Activated CD4-positive, alpha-beta T cell treated with anti-CD3 and anti-CD28 coated beads, Interleukin-2, amount 10 ng/mL, durations not matched to agents 24 days and 14 days (primary cell): ENCODE results near the gene FRMD4A. TPM values are rescaled to one million over a fixed set of nuclear protein-coding genes. Genes with fewer than 3 reads are reported as not detected.

Source experiments
- DNase-seq: peaks from one replicate; pipeline ENCODE4 v3.0.0; 2022
- H3K27ac Mint-ChIP-seq: one replicate; pipeline ENCODE4 v1.8.0; 2022; ENCODE audit warnings: mild to moderate bottlenecking, mixed read lengths
- H3K27me3 Mint-ChIP-seq: one replicate; pipeline ENCODE4 v1.8.0; 2022; ENCODE audit warnings: mixed read lengths
- H3K36me3 Mint-ChIP-seq: one replicate; pipeline ENCODE4 v1.8.0; 2022; ENCODE audit warnings: low read depth, mild to moderate bottlenecking, mixed read lengths
- H3K4me1 Mint-ChIP-seq: one replicate; pipeline ENCODE4 v1.8.0; 2021; ENCODE audit warnings: mixed read lengths
- H3K4me3 Mint-ChIP-seq: one replicate; pipeline ENCODE4 v1.8.0; 2022; ENCODE audit warnings: mild to moderate bottlenecking, moderate library complexity, mixed read lengths
- H3K9me3 Mint-ChIP-seq: one replicate; pipeline ENCODE4 v1.8.0; 2021; ENCODE audit warnings: mixed read lengths
- intact Hi-C: fragments of 100-400 bp; cut with micrococcal nuclease; formaldehyde crosslinking; loops from one replicate; pipeline ENCODE4 v1.15.1; 2023
- total RNA-seq: library from RNA; stranded (reverse); gene quantifications from 2 replicates; pipeline ENCODE4 v1.2.3, GENCODE V29; 2022

Gene FRMD4A
- total RNA-seq, 1 donor from 2014 or later = 0.98 TPM

DNA sequence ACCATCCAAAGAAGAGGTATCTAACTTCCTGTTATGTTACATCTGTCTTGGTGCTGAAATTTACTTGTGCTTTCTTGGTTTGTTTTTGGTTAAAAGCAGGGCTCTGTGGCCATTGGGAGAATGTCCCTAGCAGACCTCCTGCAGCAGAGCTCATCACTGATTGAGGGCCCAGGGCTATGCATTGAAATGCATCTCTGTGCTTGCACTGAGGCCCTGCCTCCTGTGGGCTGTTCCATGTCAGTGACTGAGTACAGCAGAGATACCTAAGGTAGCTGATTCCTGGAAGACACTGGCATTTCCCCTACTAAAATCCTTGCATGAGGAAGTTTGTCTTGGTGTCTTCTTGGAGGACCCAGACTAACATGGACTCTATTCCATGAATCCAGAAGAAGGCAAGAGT lies 213.9 kb downstream of the FRMD4A start:
- intact Hi-C loops = no loop called here
- Mint-ChIP-seq H3K27me3 (no peaks in the 10 kb centered on the region), H3K9me3 (no peaks in the 10 kb centered on the region), H3K36me3 (no peaks in the 10 kb centered on the region), H3K4me3 (no peak overlapping the region), H3K4me1 (no peaks in the 10 kb centered on the region), H3K27ac (no peak overlapping the region)
- DNase-seq = no peak

DNA sequence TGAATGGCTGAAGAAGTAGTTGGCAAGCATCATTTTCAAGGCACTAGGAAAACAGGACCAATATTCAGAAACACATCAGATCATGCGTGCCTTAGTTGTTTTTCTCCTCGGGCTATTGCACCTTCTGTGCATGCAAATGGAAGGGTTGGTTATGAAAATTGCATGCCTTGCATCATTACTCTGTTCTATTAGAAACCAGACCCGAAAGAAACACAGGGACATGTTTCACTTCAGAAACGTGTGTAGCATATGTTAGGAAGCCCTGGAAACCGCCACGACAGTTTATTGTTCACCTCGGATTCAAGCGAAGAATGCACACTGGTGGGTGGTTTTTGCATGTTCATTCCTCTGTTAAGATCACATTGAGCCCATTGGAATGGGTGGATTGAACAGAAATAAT lies 214.7 kb downstream of the FRMD4A start:
- H3K27ac Mint-ChIP-seq = no peak overlapping the region
- H3K9me3 Mint-ChIP-seq = no peaks in the 10 kb centered on the region
- no peak overlapping the region for H3K4me3 Mint-ChIP-seq
- peaks cover 2% of the 10 kb centered on the region for H3K27me3 Mint-ChIP-seq
- DNase-seq = no peak
- no peaks in the 10 kb centered on the region for H3K4me1 Mint-ChIP-seq
- no peaks in the 10 kb centered on the region for H3K36me3 Mint-ChIP-seq
- intact Hi-C loops = no loop called here

DNA sequence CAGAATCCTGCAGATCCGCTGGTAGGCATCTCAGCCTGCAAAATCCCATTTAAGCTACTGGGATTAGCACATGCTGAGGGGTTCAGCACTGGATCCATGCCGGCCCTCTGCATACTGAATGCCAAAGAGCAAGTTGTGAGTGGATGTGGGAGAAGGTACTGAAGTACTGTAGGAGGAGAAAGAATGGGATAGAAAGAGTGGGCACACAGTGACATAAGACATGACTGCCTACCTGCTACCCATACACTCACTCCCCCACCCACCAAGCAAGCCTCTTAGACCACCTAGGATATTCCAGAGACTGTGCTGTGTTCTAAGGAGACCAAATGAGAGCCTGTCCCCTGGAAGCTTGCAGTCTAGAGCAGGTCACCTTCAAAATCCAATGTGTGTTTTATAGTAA lies 215.9 kb downstream of the FRMD4A start:
- Mint-ChIP-seq H3K27ac (no peak overlapping the region), H3K27me3 (peaks cover 2% of the 10 kb centered on the region), H3K4me1 (no peaks in the 10 kb centered on the region), H3K4me3 (no peak overlapping the region), H3K36me3 (no peaks in the 10 kb centered on the region), H3K9me3 (no peaks in the 10 kb centered on the region)
- no peak for DNase-seq
- intact Hi-C loops = no loop called here

DNA sequence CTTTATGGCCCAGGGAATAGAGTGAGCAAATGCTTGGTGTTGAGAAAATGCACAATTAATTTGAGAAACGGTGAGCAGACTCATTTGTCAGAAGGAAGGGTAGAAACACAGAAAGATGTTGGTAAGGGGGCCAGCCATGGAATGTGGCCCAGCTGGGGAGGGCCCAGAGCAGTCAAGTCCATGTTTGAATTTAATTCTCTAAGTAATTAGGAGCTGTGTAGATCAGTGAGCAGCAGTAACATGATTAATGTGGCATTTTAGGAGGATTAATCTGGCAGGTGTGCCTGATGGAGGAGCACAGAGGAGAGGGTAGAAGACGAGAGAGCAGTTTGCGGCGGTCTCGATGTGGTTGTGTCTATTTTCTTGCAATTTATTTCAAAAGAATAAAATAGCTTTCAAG lies 218.7 kb downstream of the FRMD4A start:
- H3K4me3 Mint-ChIP-seq = no peak overlapping the region
- no peak for DNase-seq
- H3K27me3 Mint-ChIP-seq = peaks cover 6% of the 10 kb centered on the region
- intact Hi-C loops = no loop called here
- H3K9me3 Mint-ChIP-seq = no peaks in the 10 kb centered on the region
- no peaks in the 10 kb centered on the region for H3K4me1 Mint-ChIP-seq
- no peak overlapping the region for H3K27ac Mint-ChIP-seq
- no peaks in the 10 kb centered on the region for H3K36me3 Mint-ChIP-seq

DNA sequence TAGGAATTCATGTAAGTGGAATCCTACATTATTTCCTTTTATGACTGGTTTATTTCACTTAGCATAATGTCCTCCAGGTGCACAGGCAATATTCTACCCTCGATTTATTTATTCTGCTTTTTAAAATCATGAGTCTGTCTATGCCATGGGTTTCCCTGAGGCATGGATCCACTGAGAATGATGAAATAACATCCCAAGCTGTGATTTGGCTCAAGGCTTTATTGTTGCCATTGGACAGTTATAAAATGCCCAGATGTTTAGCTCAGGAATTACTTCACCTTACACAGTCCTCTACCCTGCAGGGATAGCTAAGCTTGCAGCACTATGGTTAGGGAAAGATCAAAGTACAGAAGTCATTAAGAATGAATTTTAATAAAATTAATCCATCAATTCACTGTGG lies 219.5 kb downstream of the FRMD4A start:
- H3K4me1 Mint-ChIP-seq = no peaks in the 10 kb centered on the region
- no peak overlapping the region for H3K4me3 Mint-ChIP-seq
- H3K27me3 Mint-ChIP-seq = peaks cover 6% of the 10 kb centered on the region
- no peaks in the 10 kb centered on the region for H3K36me3 Mint-ChIP-seq
- no peak for DNase-seq
- H3K27ac Mint-ChIP-seq = no peak overlapping the region
- peaks cover 4% of the 10 kb centered on the region for H3K9me3 Mint-ChIP-seq
- intact Hi-C loops = no loop called here

DNA sequence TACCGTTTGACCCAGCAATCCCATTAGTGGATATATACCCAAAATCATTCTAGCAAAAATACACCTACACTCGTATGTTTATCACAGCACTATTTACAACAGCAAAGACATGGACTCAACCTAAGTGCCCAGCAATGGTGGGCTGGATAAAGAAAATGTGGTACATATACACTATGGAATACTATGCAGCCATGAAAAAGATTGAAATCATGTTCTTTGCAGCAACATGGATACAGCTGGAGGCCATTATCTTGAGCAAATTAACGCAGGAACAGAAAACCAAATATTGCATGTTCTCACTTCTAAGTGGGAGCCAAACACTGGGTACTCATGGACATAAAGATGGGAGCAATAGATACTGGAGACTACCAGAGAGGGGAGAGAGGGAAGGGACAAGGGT lies 223.9 kb downstream of the FRMD4A start:
- no peak overlapping the region for H3K27ac Mint-ChIP-seq
- no peaks in the 10 kb centered on the region for H3K36me3 Mint-ChIP-seq
- intact Hi-C loops = no loop called here
- H3K4me1 Mint-ChIP-seq = no peaks in the 10 kb centered on the region
- DNase-seq = no peak
- peaks cover 4% of the 10 kb centered on the region for H3K9me3 Mint-ChIP-seq
- H3K27me3 Mint-ChIP-seq = peaks cover 6% of the 10 kb centered on the region
- H3K4me3 Mint-ChIP-seq = no peak overlapping the region

DNA sequence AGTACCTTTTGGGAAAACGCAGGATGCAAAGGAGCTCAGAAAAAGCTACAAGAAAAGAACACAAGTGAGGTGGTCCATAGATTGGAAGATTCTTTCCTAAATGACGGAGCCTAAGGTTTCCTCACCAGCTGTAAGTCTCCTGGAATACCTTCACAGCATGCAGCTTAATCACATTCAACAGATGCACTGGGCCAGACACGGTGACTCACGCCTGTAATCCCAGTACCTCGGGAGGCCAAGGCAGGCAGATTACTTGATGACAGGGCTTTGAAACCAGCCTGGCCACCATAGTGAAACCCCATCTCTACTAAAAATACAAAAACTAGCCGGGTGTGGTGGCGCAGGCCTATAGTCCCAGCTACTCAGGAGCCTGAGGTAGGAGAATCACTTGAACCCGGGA lies 228.7 kb downstream of the FRMD4A start:
- Mint-ChIP-seq H3K27me3 (no peaks in the 10 kb centered on the region), H3K36me3 (no peaks in the 10 kb centered on the region), H3K4me3 (no peak overlapping the region), H3K9me3 (peaks cover 4% of the 10 kb centered on the region), H3K27ac (no peak overlapping the region), H3K4me1 (no peaks in the 10 kb centered on the region)
- DNase-seq = no peak
- intact Hi-C loops = no loop called here

DNA sequence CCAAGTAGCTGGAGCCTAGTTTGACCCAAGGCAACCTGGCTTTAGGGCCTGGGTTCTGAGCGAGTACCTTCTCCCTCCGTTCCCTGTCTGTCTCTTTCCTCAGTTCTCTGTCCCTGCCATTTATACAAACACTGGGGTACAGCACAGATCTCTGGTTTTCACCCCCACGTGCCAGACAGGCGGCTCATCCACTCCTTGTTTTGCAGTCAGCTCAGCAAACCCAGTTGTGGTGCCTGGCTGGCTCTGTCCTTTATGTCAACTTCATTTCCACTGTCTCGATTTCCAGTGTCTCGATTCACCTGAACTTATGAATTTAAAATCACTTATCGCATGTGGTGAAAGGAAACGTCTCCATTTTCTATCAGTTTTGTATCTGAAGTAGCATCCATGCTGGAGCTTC lies 230.8 kb downstream of the FRMD4A start:
- Mint-ChIP-seq H3K27me3 (no peaks in the 10 kb centered on the region), H3K27ac (no peak overlapping the region)
- intact Hi-C loops = no loop called here

DNA sequence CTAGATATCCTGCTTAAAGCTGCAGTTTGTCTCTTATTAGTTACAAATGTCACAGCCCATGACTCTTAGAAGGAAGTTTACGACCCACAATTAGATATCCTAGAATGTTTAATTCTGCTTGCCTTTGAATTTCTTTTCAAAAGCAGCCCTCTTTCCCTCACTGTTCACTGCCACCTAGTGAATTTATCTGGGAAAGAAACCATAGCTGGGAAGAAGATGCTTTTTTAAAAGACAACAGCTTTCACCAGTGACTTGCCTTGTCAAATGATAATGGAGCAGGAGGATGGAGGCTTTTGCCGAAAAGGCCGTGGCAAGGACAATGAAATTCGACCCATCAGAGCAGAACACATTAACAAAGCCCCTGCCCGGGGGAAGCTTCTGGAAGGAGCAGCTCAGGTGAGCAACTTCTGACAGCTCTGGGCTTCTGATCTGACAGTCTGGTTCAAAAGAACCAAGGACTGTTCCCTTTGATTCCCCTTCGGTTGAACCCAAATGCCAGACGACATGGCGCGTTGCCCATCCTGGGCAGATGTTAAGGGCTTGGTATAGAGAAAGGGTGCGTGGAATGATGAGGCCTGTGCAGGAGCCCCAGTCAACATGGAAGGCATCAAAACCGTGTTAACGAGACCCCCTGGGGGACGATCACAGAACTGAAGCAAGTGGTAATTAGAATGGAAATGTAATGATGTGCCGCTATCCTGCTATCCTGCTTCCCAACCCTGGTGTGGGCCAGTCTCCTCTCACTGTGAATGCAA lies 236.8 kb downstream of the FRMD4A start:
- intact Hi-C loops = no loop called here
- H3K36me3 Mint-ChIP-seq = no peaks in the 10 kb centered on the region
- no peak overlapping the region for H3K4me3 Mint-ChIP-seq
- DNase-seq = no peak
- H3K4me1 Mint-ChIP-seq = no peaks in the 10 kb centered on the region
- H3K27me3 Mint-ChIP-seq = no peaks in the 10 kb centered on the region
- no peaks in the 10 kb centered on the region for H3K9me3 Mint-ChIP-seq
- H3K27ac Mint-ChIP-seq = no peak overlapping the region

More for the DNA sequence above, 230.8 kb downstream of the FRMD4A start:
- no peaks in the 10 kb centered on the region for H3K4me1 Mint-ChIP-seq
- no peaks in the 10 kb centered on the region for H3K9me3 Mint-ChIP-seq
- H3K4me3 Mint-ChIP-seq = no peak overlapping the region
- H3K36me3 Mint-ChIP-seq = no peaks in the 10 kb centered on the region
- no peak for DNase-seq

DNA sequence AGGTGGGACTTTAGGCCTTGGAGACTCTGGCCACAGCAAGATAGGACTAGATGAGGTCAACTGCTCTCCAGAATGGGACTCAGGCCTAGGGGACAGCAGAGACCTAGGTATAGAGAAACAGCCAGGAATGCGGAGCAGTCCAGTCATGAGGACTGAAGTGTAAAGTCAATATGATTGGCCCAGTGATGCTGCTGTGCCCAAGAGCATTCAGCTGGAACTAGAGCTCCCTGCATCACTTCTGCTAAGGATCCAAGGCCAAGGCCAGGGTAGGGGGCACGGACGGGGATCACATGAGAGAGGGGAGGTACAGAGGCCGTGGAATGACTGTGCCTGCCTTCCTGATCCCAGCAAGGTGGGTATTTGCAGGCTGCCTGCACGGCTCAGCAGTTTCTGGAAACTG lies 237.9 kb downstream of the FRMD4A start:
- Mint-ChIP-seq H3K27me3 (no peaks in the 10 kb centered on the region), H3K4me3 (no peak overlapping the region), H3K36me3 (no peaks in the 10 kb centered on the region), H3K4me1 (no peaks in the 10 kb centered on the region), H3K27ac (no peak overlapping the region), H3K9me3 (no peaks in the 10 kb centered on the region)
- intact Hi-C loops = no loop called here
- no peak for DNase-seq

DNA sequence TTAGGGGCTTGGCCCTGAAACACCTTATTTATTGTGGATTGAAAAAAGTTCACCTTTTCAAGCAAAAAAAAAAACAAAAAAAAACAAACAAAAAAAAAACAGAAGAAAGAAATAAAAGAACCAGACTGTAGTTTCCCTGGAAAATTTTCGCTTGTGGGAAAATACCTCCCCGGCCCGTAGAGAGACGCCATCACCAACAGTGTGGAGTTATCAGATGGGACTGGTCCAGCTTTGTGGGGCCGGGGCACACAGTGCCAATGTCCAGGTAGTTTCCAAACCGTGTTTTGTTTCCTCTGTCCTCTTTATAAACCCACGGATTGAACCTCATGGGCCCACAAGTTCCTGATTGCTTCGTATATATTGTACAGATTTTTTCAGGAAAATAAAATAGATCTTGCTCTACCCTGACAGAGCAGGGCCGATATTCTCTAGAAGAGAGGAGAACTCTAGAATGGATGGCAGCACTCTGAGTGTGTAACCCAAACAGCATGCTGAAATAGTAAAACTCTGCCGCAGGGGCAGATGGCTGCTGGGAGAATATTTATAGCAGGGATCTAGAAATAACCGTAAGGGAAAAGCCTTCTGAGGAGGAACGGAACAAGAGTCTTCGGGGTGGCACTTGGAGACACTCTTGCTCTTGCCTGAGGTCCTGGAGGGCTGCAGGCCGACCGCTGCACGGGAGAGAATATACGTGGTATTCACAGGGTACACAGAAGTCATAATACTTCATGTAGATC lies 241.0 kb downstream of the FRMD4A start:
- no peaks in the 10 kb centered on the region for H3K27me3 Mint-ChIP-seq
- no peak for DNase-seq
- H3K9me3 Mint-ChIP-seq = no peaks in the 10 kb centered on the region
- intact Hi-C loops = no loop called here
- H3K4me1 Mint-ChIP-seq = no peaks in the 10 kb centered on the region
- H3K4me3 Mint-ChIP-seq = no peak overlapping the region
- H3K36me3 Mint-ChIP-seq = no peaks in the 10 kb centered on the region
- no peak overlapping the region for H3K27ac Mint-ChIP-seq

DNA sequence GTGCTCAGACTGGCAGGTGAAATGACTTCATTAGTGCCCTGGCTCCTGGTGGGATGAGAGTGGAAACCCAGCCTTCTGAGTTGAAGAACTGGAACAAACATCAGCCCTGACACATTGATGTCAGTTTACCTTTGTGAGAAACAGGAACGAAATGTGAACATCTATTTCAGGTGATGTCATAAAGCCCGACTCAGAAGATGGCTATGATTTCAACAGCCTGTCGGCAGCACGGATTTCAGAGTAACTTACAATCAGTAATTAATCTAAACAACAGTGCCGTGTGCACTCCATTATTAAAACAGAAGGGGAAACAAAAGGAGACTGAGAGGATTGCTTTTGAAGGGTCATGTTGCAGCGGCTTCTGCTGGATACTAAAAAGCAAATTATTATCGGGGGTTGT lies 243.2 kb downstream of the FRMD4A start:
- H3K36me3 Mint-ChIP-seq = no peaks in the 10 kb centered on the region
- no peak overlapping the region for H3K4me3 Mint-ChIP-seq
- intact Hi-C loops = no loop called here

DNA sequence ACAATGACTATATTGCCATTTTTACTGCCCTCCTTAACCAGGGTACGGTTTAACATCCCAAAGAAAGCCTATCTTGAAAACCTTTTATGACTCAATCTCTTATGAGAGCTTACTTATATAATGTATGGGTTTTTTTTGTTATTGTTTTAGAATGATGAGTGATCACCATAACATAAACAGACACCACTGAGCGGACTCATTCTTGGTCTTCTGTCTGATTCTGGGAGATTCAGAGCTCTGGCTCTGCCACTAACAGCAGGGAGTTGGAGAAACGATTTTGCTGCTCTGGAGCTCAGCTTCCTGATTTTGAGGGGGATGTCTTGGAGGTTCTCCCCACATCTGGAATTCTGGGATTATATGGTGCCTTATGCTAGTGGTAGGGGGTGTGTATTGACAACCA lies 244.1 kb downstream of the FRMD4A start:
- Mint-ChIP-seq H3K27ac (no peak overlapping the region), H3K27me3 (no peaks in the 10 kb centered on the region), H3K4me3 (no peak overlapping the region), H3K36me3 (no peaks in the 10 kb centered on the region), H3K9me3 (no peaks in the 10 kb centered on the region), H3K4me1 (no peaks in the 10 kb centered on the region)
- no peak for DNase-seq
- intact Hi-C loops = no loop called here

More for the DNA sequence above, 243.2 kb downstream of the FRMD4A start:
- no peaks in the 10 kb centered on the region for H3K4me1 Mint-ChIP-seq
- DNase-seq = no peak
- H3K27ac Mint-ChIP-seq = no peak overlapping the region
- no peaks in the 10 kb centered on the region for H3K27me3 Mint-ChIP-seq
- H3K9me3 Mint-ChIP-seq = no peaks in the 10 kb centered on the region

DNA sequence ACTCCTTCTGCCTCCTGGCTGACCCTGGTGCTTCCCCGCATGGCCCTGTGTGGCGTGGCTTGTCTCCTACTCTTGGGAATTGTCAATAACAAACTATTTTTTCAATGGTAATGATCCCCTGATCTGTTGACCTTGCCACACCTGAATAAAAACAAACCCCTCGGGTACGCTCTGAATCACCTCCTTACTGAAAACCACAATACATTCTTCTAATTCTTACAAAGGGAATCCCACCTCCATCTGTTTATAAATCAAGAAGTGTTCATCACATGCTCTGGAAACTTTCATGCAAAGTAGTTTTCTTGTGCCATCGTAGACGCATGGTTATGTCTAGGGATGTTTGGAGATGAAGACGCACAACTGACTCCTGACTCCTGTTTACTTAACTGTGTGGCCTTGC lies 245.8 kb downstream of the FRMD4A start:
- DNase-seq = no peak
- no peak overlapping the region for H3K4me3 Mint-ChIP-seq
- H3K27ac Mint-ChIP-seq = no peak overlapping the region
- no peaks in the 10 kb centered on the region for H3K9me3 Mint-ChIP-seq
- no peaks in the 10 kb centered on the region for H3K27me3 Mint-ChIP-seq
- no peaks in the 10 kb centered on the region for H3K36me3 Mint-ChIP-seq
- intact Hi-C loops = no loop called here
- no peaks in the 10 kb centered on the region for H3K4me1 Mint-ChIP-seq

DNA sequence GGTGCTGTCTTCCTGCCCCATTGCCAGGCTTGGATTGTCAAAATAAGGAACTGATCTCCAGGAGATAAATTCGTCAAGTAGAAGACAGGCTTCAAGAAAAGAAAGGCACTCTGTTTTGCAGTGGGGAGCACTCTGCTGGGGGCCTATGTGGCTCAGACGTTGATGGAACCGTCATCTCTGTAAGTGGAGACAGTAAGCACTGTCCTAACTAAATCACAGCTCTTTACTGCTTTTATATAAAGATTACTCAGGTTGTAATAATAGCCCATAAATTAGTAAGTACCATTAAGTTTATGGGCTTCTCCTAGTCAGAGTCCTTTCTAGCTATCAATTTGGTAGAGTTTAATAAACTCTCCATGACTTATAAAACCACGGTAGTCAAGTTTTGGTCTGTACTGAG lies 249.9 kb downstream of the FRMD4A start:
- Mint-ChIP-seq H3K36me3 (no peaks in the 10 kb centered on the region), H3K4me3 (no peak overlapping the region), H3K4me1 (no peaks in the 10 kb centered on the region), H3K9me3 (no peaks in the 10 kb centered on the region), H3K27me3 (no peaks in the 10 kb centered on the region), H3K27ac (no peak overlapping the region)
- no peak for DNase-seq
- intact Hi-C loops = no loop called here
